Thyroid gland (tissue), 4 donors: ENCODE data around the gene IQCC.

ENCODE experiments used
- POLR2A ChIP-seq, 2 donors: fragments of 450-650 bp; IDR thresholded peaks; one replicate each; pipeline ENCODE4 v1.6.1; 2017; ENCODE audit warnings: antibody characterized with exemption in 2 of 2, mild to moderate bottlenecking in 2 of 2, moderate library complexity in 1 of 2
- TF ChIP-seq, protein P1 (sequence below), 6 experiments: fragments of 200-600 bp in 3 of 6; fragments of 450-650 bp in 3 of 6; sonication (generic) in 3 of 6; IDR thresholded peaks; one replicate each; pipeline ENCODE4 v1.5.1; 2016 to 2019; ENCODE audit warnings: antibody characterized with exemption in 6 of 6, mild to moderate bottlenecking in 2 of 6, inconsistent platforms in 1 of 6, moderate library complexity in 1 of 6

DNA sequence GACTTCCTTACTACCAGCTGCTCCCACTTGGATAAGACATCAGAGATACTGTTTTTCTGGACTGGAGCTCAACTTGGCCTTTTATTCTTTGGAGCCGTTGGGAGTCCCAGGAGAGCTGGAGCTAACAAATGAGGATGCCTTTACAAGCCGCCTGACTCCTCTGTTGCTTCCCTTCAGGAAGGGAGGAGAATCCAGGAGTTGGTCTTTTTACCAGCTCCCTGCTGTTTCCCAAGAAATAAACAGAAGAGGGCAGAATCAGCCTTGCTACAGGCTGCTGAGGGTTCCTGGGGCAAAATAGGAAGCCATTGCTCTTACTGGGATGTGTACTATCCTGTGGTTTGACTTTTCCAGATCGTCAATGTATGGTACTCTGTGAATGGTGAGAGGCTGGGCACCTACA is 18.2 kb downstream of the IQCC start:
- TF ChIP-seq POLR2A (IDR thresholded peaks at IDR 0.05) = no peak
- TF ChIP-seq, protein P1, sequence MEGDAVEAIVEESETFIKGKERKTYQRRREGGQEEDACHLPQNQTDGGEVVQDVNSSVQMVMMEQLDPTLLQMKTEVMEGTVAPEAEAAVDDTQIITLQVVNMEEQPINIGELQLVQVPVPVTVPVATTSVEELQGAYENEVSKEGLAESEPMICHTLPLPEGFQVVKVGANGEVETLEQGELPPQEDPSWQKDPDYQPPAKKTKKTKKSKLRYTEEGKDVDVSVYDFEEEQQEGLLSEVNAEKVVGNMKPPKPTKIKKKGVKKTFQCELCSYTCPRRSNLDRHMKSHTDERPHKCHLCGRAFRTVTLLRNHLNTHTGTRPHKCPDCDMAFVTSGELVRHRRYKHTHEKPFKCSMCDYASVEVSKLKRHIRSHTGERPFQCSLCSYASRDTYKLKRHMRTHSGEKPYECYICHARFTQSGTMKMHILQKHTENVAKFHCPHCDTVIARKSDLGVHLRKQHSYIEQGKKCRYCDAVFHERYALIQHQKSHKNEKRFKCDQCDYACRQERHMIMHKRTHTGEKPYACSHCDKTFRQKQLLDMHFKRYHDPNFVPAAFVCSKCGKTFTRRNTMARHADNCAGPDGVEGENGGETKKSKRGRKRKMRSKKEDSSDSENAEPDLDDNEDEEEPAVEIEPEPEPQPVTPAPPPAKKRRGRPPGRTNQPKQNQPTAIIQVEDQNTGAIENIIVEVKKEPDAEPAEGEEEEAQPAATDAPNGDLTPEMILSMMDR (IDR thresholded peaks at IDR 0.05) = no peak
